ENCODE data around the gene CTNND2. TPM values are rescaled to one million over a fixed set of nuclear protein-coding genes. Genes with fewer than 3 reads are reported as not detected.

The CTNND2 gene
- total RNA-seq, 3 donors from 2014 or later (not counting 1 experiment from before 2014, with no cell fraction given), result not detected

DNA sequence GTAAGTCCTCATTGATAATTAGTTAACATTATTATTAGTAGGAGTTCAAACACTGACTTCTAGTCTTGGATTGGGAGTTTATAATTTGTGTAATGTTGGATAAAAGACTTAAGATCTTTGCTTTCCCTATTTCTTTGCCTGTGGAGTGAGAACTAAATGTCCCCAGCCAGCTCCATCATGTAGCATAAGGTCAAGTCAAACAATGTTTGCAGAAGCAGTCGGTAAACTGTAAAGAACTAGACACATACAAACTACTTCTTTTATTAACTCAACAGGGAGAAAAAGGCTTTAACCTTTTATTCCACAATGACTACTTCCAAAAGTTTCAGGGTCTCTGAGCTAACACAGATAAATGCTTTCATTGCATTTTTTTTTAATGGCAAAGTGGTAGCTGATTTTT is 192.3 kb downstream of the CTNND2 start:
- no peaks in the 10 kb centered on the region for H3K27me3 Mint-ChIP-seq (ENCODE audit: low read depth in 2 of 2)
- Histone ChIP-seq H3K27ac (ENCODE audit: low read length) (no peak overlapping the region), H3K4me1 (ENCODE audit: control insufficient read depth, insufficient read depth, low read length) (no peaks in the 10 kb centered on the region), H3K36me3 (ENCODE audit: control insufficient read depth, insufficient read depth, low read length) (no peaks in the 10 kb centered on the region), H3K9me3 (ENCODE audit: control insufficient read depth, insufficient read depth, low read length) (no peaks in the 10 kb centered on the region), H3K4me3 (ENCODE audit: low read length) (no peak overlapping the region), H3K27me3 (ENCODE audit: control insufficient read depth, insufficient read depth, low read length) (no peaks in the 10 kb centered on the region)
- intact Hi-C loops (cut with micrococcal nuclease), result no loop called here
- ATAC-seq (no peak), DNase-seq (no peak)
- no peak overlapping the region for H3K4me3 Mint-ChIP-seq
- TF ChIP-seq, protein P1, sequence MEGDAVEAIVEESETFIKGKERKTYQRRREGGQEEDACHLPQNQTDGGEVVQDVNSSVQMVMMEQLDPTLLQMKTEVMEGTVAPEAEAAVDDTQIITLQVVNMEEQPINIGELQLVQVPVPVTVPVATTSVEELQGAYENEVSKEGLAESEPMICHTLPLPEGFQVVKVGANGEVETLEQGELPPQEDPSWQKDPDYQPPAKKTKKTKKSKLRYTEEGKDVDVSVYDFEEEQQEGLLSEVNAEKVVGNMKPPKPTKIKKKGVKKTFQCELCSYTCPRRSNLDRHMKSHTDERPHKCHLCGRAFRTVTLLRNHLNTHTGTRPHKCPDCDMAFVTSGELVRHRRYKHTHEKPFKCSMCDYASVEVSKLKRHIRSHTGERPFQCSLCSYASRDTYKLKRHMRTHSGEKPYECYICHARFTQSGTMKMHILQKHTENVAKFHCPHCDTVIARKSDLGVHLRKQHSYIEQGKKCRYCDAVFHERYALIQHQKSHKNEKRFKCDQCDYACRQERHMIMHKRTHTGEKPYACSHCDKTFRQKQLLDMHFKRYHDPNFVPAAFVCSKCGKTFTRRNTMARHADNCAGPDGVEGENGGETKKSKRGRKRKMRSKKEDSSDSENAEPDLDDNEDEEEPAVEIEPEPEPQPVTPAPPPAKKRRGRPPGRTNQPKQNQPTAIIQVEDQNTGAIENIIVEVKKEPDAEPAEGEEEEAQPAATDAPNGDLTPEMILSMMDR (IDR thresholded peaks at IDR 0.05), result no peak
- H3K4me1 Mint-ChIP-seq, result no peaks in the 10 kb centered on the region
- no peak overlapping the region for H3K27ac Mint-ChIP-seq
- H3K9me3 Mint-ChIP-seq, result no peaks in the 10 kb centered on the region
- H3K36me3 Mint-ChIP-seq, result no peaks in the 10 kb centered on the region
- WGBS (ENCODE audit: insufficient coverage), result 91% methylated on average over 1 of the region's 1 CpG

DNA sequence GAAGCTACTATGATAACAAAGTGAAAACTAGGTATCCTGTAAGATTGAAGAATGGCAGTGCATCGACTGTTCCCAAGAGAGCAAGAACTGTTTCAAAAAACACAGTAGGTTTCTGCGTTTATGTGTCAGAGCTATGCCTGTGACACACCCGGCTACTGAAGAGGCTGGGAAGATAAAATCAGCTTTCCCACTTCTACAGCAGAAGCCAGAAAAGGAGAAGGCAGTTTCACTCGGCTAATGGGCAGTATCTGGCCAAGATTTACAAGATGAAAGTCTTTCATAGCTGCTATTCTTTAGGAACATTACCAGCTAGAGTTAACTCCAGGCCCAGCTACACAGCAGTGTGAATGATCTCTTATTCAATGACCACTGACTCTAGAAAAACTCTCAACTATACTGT is 195.2 kb downstream of the CTNND2 start:
- H3K36me3 ChIP-seq (ENCODE audit: control insufficient read depth, insufficient read depth, low read length), result no peaks in the 10 kb centered on the region
- H3K4me1 Mint-ChIP-seq, result no peaks in the 10 kb centered on the region

DNA sequence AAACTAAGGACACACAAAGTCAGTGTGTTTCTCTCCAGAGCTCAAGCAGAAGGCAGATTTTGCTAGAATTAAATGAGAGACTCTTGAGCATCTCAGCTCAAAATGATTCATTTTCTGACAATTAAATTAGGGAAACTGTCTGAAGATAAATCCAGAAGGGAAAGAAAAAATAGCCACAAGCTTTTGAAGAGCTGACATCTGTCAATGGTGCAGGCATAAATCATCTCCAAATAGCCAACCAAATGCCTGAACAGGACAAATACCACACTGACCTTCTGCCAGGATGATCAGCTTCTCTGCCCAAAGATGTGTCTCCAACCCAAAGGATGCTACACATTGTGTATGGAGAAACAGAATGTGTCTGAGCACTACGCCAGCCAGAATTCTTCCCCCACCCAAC is 199.3 kb downstream of the CTNND2 start:
- Histone ChIP-seq H3K27ac (ENCODE audit: low read length) (no peak overlapping the region), H3K9me3 (ENCODE audit: control insufficient read depth, insufficient read depth, low read length) (no peaks in the 10 kb centered on the region), H3K27me3 (ENCODE audit: control insufficient read depth, insufficient read depth, low read length) (no peaks in the 10 kb centered on the region), H3K4me3 (ENCODE audit: low read length) (no peak overlapping the region), H3K36me3 (ENCODE audit: control insufficient read depth, insufficient read depth, low read length) (no peaks in the 10 kb centered on the region), H3K4me1 (ENCODE audit: control insufficient read depth, insufficient read depth, low read length) (no peaks in the 10 kb centered on the region)
- Mint-ChIP-seq H3K27me3 (ENCODE audit: low read depth in 2 of 2) (peaks cover 6 to 12% of the 10 kb centered on the region in 2 donors), H3K36me3 (no peaks in the 10 kb centered on the region), H3K4me3 (no peak overlapping the region), H3K9me3 (no peaks in the 10 kb centered on the region), H3K4me1 (no peaks in the 10 kb centered on the region), H3K27ac (no peak overlapping the region)
- TF ChIP-seq, protein P1 (IDR thresholded peaks at IDR 0.05), result no peak
- DNase-seq (no peak), ATAC-seq (no peak)
- intact Hi-C loops (cut with micrococcal nuclease), result no loop called here
- WGBS (ENCODE audit: insufficient coverage), result no CpG with 5 or more reads among the region's 1 CpG

More for the DNA sequence above, 195.2 kb downstream of the CTNND2 start:
- Mint-ChIP-seq H3K36me3 (no peaks in the 10 kb centered on the region), H3K9me3 (no peaks in the 10 kb centered on the region), H3K4me3 (no peak overlapping the region), H3K27ac (no peak overlapping the region), H3K27me3 (ENCODE audit: low read depth in 2 of 2) (no peaks in the 10 kb centered on the region)
- intact Hi-C loops (cut with micrococcal nuclease), result no loop called here
- Histone ChIP-seq H3K27me3 (ENCODE audit: control insufficient read depth, insufficient read depth, low read length) (no peaks in the 10 kb centered on the region), H3K4me3 (ENCODE audit: low read length) (no peak overlapping the region), H3K9me3 (ENCODE audit: control insufficient read depth, insufficient read depth, low read length) (no peaks in the 10 kb centered on the region), H3K4me1 (ENCODE audit: control insufficient read depth, insufficient read depth, low read length) (no peaks in the 10 kb centered on the region), H3K27ac (ENCODE audit: low read length) (no peak overlapping the region)
- no peak for DNase-seq
- TF ChIP-seq, protein P1 (IDR thresholded peaks at IDR 0.05), result no peak
- WGBS (ENCODE audit: insufficient coverage), result 76% methylated on average over 4 of the region's 4 CpGs
- no peak for ATAC-seq

DNA sequence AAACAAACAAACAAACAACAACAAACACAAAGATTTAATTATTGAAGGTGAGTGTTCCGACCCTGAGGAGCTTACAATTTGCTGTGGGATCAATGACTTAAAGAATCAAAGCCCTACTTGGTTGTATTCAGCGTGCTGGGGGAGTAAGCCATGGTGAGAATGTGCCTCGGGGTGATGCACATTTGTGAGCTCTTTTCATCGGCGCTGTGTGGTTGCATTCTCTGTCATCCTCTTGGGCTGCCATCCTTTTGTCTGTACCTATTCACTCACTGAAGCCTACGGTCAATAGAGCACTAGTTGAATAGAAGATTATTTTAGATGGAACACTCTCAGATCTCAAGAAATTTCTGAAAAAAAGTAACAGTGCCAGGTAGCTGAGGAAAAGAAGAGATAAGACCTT is 203.9 kb downstream of the CTNND2 start:
- 92% methylated on average over 6 of the region's 6 CpGs for WGBS (ENCODE audit: insufficient coverage)
- H3K4me3 ChIP-seq (ENCODE audit: low read length), result no peak overlapping the region
- no peaks in the 10 kb centered on the region for H3K4me1 ChIP-seq (ENCODE audit: control insufficient read depth, insufficient read depth, low read length)
- H3K9me3 ChIP-seq (ENCODE audit: control insufficient read depth, insufficient read depth, low read length), result no peaks in the 10 kb centered on the region
- no peak for ATAC-seq
- Mint-ChIP-seq H3K36me3 (no peaks in the 10 kb centered on the region), H3K4me1 (no peaks in the 10 kb centered on the region), H3K27ac (no peak overlapping the region), H3K27me3 (ENCODE audit: low read depth in 2 of 2) (peaks cover 15 to 20% of the 10 kb centered on the region in 2 donors), H3K4me3 (no peak overlapping the region), H3K9me3 (no peaks in the 10 kb centered on the region)
- intact Hi-C loops (cut with micrococcal nuclease), result no loop called here
- H3K27ac ChIP-seq (ENCODE audit: low read length), result no peak overlapping the region
- H3K27me3 ChIP-seq (ENCODE audit: control insufficient read depth, insufficient read depth, low read length), result no peaks in the 10 kb centered on the region
- H3K36me3 ChIP-seq (ENCODE audit: control insufficient read depth, insufficient read depth, low read length), result no peaks in the 10 kb centered on the region
- TF ChIP-seq, protein P1 (IDR thresholded peaks at IDR 0.05), result no peak
- no peak for DNase-seq
